GM12892 (cell line): ENCODE measurements around the gene ZNHIT1.

ENCODE experiments used
- DNase-seq: peaks from one replicate; pipeline ENCODE4 v3.0.0; 2011; ENCODE audit not compliant: insufficient read length
- FAIRE-seq: peaks from 2 replicates; lab custom pipeline; 2011; peaks lifted over from hg19 to GRCh38; lab: Jason Lieb, UNC
- POLR2A ChIP-seq: IDR thresholded peaks from 2 replicates; pipeline ENCODE4 v1.6.1; 2011; ENCODE audit warnings: low read depth, low read length, control low read depth
- POLR2AphosphoS5 ChIP-seq: IDR thresholded peaks from 2 replicates; pipeline ENCODE4 v1.6.1; 2011; ENCODE audit warnings: low read depth, low read length, control low read depth
- TAF1 ChIP-seq: IDR thresholded peaks from 2 replicates; pipeline ENCODE4 v1.6.1; 2011; ENCODE audit warnings: low read depth, mild to moderate bottlenecking, control low read depth, low read length, borderline replicate concordance

The ZNHIT1 gene

DNA sequence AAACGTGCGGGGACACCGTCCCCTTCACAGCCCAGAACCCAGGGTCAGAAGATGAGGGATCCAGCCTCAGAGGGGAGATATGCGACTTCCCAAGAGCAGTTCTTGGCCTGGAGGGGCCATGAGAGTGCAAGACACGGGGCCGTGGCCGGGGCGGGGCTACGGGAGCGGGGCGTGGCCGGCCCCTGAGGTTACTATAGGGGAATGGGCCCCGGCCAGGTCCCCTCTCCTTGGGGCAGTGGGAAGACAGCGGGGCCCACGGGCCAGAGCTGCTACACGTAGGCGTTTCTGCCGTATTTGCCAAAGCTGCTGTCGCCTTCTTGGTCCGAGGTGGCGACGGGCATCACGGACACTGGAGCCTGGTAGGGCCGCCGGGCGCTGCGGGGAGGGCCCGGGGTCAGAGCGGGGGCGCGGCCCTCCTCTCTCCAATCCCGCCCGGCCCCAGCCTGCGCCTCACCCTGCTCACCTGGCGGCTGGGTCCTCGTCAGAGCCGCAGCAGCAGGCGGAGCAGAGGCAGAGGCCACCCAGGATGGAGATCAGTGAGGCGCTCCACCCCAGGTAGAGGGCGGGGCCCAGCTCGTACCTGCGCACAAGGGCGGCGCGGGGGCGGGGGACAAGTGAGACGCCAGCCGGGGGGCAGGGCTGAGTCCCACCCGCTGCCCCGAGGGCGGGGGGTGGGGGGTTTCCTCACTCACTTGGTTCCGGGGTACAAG is 14.3 kb downstream of the ZNHIT1 start:
- TF ChIP-seq TAF1 = no peak
- TF ChIP-seq POLR2A = no peak
- no peak for TF ChIP-seq POLR2AphosphoS5
- FAIRE-seq (no peak), DNase-seq (no peak)

DNA sequence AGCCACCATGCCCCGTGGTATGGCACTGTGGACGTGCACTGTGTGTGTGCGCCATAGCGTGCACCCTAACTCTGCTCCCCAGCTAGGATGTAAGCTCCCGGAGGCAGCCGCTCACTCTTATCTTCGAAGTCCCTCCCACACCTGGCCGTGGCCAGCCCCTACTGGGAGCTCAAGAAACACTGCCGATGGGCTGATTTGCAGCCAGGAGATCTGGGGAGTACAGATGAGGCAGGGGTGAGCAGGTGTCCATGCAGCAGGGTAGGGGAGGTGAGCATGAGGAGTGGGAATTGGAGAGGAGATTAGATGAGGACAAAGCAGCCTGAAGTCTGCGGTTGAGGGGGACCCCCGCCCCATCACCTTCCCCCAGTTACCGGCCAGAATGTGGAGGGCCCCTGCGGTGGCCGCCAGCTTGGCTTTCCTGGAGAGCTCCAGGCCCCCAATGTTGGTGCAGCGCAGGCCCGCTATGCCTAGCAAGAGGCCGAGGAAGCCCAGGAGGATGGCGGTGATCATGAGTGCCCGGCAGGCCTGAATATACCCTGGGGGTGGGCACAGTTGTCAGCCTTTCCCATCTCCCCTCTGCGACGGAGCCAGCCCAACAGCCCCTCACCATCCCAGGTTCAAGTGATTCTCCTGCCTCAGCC is 16.1 kb downstream of the ZNHIT1 start:
- no peak for FAIRE-seq
- TF ChIP-seq TAF1 (no peak), POLR2AphosphoS5 (no peak), POLR2A (no peak)

GRCh38 chr7:101234636-101235035 is 16.7 kb downstream of the ZNHIT1 start:
- FAIRE-seq (no peak), DNase-seq (no peak)
- no peak for TF ChIP-seq TAF1

More for the DNA sequence above, 16.1 kb downstream of the ZNHIT1 start:
- no peak for DNase-seq

DNA sequence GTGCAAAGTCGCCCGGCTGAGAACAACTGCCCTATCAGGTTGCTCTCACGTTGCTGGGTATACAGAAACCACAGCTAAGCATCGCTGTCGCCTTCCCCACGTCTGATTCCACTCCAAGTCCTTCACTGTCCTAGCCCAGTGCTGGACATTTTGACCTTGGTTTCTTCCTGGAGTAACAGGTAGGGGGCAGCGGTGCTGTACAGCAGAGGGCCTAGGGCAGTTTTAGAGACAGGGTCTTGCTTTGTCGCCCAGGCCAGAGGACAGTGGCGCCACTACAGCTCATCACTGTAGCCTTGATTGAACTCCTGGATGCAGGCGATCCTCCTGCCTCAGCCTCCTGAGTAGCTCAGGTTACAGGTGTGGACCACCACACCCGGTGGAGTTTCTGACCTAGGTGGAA is 17.1 kb downstream of the ZNHIT1 start:
- DNase-seq (no peak), FAIRE-seq (no peak)
- TF ChIP-seq POLR2AphosphoS5 (no peak), TAF1 (no peak), POLR2A (no peak)

GRCh38 chr7:101235522-101235921 is 17.6 kb downstream of the ZNHIT1 start:
- no peak for DNase-seq
- no peak for TF ChIP-seq POLR2A
- TF ChIP-seq POLR2AphosphoS5 = no peak
- no peak for TF ChIP-seq TAF1
- FAIRE-seq = no peak

- DNase-seq = no peak
- FAIRE-seq = no peak
Measured at GRCh38 chr7:101236292-101236835, 18.4 kb downstream of the ZNHIT1 start.

GRCh38 chr7:101237206-101238067 is 19.5 kb downstream of the ZNHIT1 start, which contains the start of gene CLDN15:
CLDN15 (minus strand) TSS chr7:101237802; CDS start chr7:101237581, 221 bp downstream.
- no peak for TF ChIP-seq POLR2A
- no peak for TF ChIP-seq TAF1
- no peak for TF ChIP-seq POLR2AphosphoS5
- no peak for FAIRE-seq
- no peak for DNase-seq

More at GRCh38 chr7:101236292-101236835, 18.4 kb downstream of the ZNHIT1 start:
- no peak for TF ChIP-seq TAF1

DNA sequence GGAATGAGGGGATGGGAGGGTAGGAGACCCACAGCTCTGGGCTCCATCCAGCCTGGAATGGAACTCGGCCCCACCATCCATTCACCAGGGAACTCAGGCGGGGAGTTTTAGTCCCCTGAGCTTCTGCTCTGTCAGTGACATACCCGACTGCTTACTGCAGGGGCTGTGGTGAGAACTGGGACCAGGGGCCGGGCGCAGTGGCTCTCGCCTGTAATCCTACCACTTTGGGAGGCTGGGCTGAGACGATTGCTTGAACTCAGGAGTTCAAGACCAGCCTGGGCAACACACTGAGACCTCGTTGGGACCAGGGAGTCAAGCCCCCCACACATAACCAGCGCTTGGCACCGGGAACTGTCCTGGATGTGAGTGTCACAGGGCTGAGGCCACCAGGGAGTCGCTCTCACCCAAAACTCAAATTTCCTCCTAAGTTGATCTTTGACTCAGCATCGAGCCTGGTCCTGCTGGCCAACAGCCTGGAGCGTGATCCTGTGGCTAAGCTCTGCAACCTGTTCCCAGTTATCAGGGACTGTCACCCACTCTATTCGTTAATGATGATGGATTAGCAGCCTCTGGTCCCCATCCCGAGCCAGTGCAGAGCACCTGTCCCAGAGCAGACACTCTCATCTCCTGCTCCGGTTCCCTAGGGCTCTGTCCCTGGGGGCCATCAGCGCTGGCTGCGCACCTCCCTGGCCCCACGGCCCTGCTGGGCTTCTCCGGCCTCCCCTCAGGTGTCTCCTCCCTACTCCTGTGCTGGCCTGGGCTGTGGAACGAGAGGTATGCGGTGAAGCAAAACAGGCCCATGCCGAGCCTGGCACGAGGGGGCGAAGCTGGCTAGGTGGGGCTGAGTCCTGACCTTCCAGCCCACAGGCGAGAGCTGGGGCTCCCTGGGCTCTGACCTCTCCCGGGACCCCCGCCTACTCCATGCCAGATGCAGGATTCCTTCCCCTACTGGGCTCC is 20.5 kb downstream of the ZNHIT1 start:
- TF ChIP-seq POLR2AphosphoS5 (no peak), POLR2A (no peak), TAF1 (no peak)
- DNase-seq (no peak), FAIRE-seq (no peak)

- no peak for TF ChIP-seq POLR2AphosphoS5
- no peak for TF ChIP-seq POLR2A
- TF ChIP-seq TAF1 = no peak
- FAIRE-seq = no peak
- no peak for DNase-seq
Measured at GRCh38 chr7:101239191-101239950, 21.4 kb downstream of the ZNHIT1 start.

DNA sequence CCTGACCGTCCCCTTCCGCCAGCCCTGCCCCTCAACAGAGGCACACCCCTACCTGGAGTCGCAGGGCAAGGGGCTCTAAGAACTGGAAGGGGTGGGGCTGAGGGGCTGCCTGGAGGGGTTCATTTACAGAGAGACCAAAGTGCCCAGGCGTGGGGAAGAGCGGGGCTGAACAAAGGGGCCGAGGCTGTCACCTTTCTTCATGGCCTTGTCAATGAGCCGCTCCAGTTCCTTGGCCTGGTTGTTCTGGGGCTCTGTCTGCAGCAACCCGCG is 21.9 kb downstream of the ZNHIT1 start:
- FAIRE-seq = no peak
- TF ChIP-seq POLR2A = no peak
- no peak for TF ChIP-seq TAF1
- no peak for TF ChIP-seq POLR2AphosphoS5
- no peak for DNase-seq
